Skeletal muscle tissue (tissue), 4 donors: Measurements from ENCODE around the gene LRRC74B. TPM values are rescaled to one million over a fixed set of nuclear protein-coding genes. Genes with fewer than 3 reads are reported as not detected.
"Not testable (repeated sequence)": the region's sequence is repeated elsewhere in the genome, so short reads cannot be mapped to it uniquely, and the experiment has no call there.

Source experiments
- H3K27ac ChIP-seq: one replicate; pipeline ENCODE4 v1.7.0; 2013; ENCODE audit warnings: mild to moderate bottlenecking, low read depth, low read length, inconsistent platforms
- H3K27me3 ChIP-seq, 3 donors: one replicate each; pipeline ENCODE4 v1.7.0; 2013; ENCODE audit warnings: low read length in 3 of 3; ENCODE audit not compliant: control insufficient read depth in 3 of 3, insufficient read depth in 3 of 3
- H3K36me3 ChIP-seq, 3 donors: one replicate each; pipeline ENCODE4 v1.7.0; 2013; ENCODE audit warnings: low read length in 3 of 3; ENCODE audit not compliant: control insufficient read depth in 3 of 3, insufficient read depth in 3 of 3
- H3K4me1 ChIP-seq, 3 donors: one replicate each; pipeline ENCODE4 v1.7.0; 2013; ENCODE audit warnings: low read length in 3 of 3, mild to moderate bottlenecking in 3 of 3; ENCODE audit not compliant: control insufficient read depth in 3 of 3, insufficient read depth in 3 of 3
- H3K4me3 ChIP-seq, 3 donors: one replicate each; pipeline ENCODE4 v1.7.0; 2013; ENCODE audit warnings: low read length in 3 of 3
- H3K9ac ChIP-seq, 3 donors: one replicate each; pipeline ENCODE4 v1.7.0; 2013; ENCODE audit warnings: low read length in 3 of 3, mild to moderate bottlenecking in 3 of 3, moderate library complexity in 2 of 3, low read depth in 1 of 3
- H3K9me3 ChIP-seq, 3 donors: one replicate each; pipeline ENCODE4 v1.7.0; 2013; ENCODE audit warnings: low read length in 3 of 3; ENCODE audit not compliant: control insufficient read depth in 3 of 3
- total RNA-seq: library from RNA; depleted of rRNA; stranded (reverse); fragments of >200 nt; gene quantifications from one replicate; pipeline ENCODE4 v1.2.3, GENCODE V29; 2014
- donor health status: Osteomylitis.

Gene LRRC74B
- total RNA-seq, 1 donor from 2014 or later = not detected

DNA sequence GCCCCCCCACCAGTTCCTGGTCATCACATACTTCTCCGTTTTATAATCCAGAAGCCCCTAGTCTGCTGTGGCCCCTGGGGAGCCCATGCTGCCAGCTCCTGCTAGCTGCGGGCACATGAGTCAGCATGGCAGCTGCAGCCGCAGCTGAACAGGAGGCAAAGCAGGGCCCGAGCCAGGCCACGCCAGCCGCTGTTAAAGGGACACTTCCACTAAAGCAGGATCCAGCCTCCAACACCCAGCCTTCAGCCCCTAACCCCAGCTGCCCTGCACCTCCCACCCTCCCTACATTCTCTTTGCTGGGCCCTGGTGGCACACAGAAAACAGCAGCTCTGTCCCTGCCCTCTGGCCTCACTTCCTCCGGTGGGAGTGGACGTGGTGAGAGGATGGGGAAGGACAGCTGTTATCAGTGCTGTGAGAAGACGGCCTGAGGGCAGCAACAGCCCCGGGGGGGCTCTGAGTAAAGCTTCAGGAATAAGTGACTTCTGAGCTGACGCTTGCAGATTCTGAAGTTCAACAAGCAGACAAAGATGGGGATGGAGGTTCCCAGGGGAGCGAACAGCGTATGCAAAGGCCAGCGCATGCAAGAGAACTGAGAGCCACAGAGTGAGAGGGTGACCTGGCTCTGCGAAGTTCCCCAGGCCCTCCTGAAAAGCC, 688 bp upstream of the LRRC74B start:
- H3K36me3 ChIP-seq = no peaks in the 10 kb centered on the region
- no peaks in the 10 kb centered on the region for H3K9me3 ChIP-seq
- H3K27ac ChIP-seq = peak overlapping the region; percentile 80
- H3K4me3 ChIP-seq = peak overlapping the region; percentile 64 to 83 (median 81)
- H3K9ac ChIP-seq = peak overlapping the region; percentile 52 to 81 (median 70)
- H3K4me1 ChIP-seq = peaks cover 16 to 32% (median 20%) of the 10 kb centered on the region in 3 donors
- H3K27me3 ChIP-seq = no peaks in the 10 kb centered on the region

DNA sequence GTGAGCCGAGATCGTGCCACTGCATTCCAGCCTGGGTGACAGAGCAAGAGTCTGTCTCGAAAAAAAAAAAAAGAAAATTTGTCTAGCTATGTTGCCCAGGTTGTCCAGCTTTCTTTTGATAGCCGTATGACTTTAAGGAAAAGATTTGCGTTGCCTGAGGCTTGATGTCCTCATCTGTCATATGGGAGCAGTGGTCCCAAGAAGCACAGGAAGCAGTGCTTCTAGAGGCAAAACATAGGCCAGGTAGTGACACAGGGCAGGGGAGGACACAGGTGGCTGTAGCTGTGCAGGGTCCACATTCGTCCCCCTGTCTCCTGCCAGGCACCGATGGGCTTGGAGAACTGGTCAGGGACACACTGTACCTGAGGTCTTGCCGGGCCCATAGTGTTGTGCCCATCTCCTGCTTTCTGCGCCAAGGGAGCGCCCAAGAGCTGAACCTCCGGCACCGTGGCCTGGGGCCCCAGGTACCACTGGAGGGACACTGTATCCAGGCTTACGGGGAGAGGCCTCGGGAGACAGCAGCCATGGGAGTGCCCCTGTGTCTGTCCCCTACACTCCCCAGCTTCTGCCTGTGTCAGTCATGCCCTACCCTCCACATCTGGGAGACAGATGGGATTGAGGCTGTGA, 1.4 kb downstream of the LRRC74B start:
- H3K27ac ChIP-seq = no peak overlapping the region
- no peak overlapping the region for H3K9ac ChIP-seq
- H3K4me1 ChIP-seq = peaks cover 16 to 32% (median 20%) of the 10 kb centered on the region in 3 donors
- H3K4me3 ChIP-seq = no peak overlapping the region
- H3K9me3 ChIP-seq = no peaks in the 10 kb centered on the region
- H3K36me3 ChIP-seq = no peaks in the 10 kb centered on the region
- no peaks in the 10 kb centered on the region for H3K27me3 ChIP-seq

DNA sequence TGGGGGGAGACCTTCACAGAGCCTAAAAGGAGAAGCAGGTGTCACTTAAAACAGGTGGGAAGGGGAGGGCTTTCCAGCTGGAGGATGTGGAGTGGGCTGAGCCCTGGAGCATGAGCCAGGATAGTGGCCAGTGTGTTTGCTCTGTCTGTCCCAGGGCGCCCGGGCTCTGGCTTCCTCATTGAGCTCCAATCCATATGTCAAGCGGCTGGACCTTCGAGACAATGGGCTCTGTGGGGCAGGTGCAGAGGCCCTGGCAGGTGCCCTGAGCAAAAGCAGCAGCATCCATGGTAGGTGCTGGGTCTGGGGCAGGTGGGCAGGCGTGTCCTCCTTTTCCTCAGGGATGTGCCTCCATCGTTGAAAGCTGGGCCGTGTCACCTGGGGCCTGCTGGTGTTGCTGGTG, 2.0 kb downstream of the LRRC74B start:
- H3K9me3 ChIP-seq = no peaks in the 10 kb centered on the region
- no peaks in the 10 kb centered on the region for H3K36me3 ChIP-seq
- peaks cover 16 to 31% (median 20%) of the 10 kb centered on the region in 3 donors for H3K4me1 ChIP-seq
- H3K27me3 ChIP-seq = peaks cover 0 to 1% (median 0%) of the 10 kb centered on the region in 3 donors
- no peak overlapping the region for H3K4me3 ChIP-seq
- no peak overlapping the region for H3K9ac ChIP-seq
- H3K27ac ChIP-seq = no peak overlapping the region

DNA sequence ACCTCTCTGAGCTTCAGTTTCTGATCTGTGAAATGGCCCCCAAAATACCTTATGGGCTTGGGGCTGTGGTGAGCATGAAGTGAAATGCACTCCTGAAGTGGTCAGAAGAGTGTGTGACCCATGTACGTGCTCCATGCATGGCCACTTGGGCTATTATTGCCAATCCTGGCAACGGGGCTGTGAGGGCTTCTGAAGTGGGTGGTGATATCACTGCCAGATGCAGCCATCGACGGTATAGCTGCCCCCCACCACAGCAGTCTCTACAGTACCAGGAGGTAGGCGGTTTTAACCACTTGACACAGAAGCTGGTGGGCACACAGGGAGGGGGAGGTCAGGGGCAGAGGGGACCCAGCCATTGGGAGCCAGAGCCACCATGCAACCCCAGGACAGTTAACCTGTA, 2.7 kb downstream of the LRRC74B start:
- H3K36me3 ChIP-seq, H3K4me3 ChIP-seq, H3K27me3 ChIP-seq, H3K27ac ChIP-seq, H3K9me3 ChIP-seq, H3K9ac ChIP-seq: not testable (repeated sequence)
- H3K4me1 ChIP-seq = peaks cover 13 to 24% (median 18%) of the 10 kb centered on the region in 3 donors

DNA sequence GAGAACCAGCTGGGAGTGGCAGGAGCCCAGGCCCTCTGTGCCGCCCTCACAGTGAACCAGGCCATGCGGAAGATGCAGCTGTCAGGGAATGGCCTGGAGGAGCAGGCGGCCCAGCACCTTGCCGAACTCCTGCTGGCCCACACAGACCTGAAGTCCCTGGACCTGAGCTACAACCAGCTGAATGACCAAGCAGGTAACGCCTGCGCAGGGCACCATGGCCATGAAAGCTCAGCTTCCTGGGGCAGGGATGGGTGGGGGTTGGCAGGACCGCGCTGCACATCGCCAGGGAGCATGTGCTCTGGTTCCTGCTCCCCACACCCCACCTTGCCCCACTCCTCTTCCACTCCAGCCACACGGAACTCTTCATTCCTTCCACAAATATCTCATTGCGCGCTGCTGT, 3.2 kb downstream of the LRRC74B start:
- H3K4me1 ChIP-seq = peaks cover 9 to 19% (median 13%) of the 10 kb centered on the region in 3 donors
- not testable (repeated sequence) for H3K9me3 ChIP-seq, H3K27ac ChIP-seq, H3K36me3 ChIP-seq, H3K9ac ChIP-seq, H3K4me3 ChIP-seq, H3K27me3 ChIP-seq

DNA sequence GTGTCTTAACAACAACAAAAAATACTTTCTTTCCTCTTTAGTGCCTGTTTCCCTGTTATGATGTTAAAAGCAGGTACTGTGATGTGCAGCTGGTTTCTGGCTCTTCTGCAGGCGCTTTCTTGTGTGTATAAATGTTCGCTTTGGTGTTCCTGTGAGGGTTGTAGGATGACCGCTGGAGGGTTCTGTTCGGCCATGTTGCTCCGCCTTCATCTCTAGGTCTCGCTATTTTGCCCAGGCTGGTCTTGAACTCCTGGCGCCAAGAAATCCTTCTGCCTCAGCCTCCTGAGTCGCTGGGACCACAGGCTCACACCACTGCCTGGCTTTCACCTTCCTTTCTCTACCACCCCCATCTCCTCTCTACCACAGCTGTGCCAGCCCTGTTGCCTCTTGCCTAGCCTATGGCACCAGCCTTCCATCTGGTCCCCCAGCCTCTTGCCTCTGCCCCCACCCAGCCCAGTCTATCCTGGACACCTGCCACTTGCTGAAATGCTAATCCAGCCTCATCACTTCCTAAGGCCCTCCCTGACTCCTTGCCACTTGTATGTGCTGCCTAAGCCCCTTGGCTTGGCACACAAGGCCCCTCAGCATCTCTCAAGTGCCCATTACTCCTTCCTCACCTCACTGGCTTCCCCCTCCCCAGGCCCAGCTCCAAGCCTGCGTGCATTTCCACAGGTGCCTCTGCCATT, 5.5 kb downstream of the LRRC74B start:
- no peaks in the 10 kb centered on the region for H3K36me3 ChIP-seq
- no peak overlapping the region for H3K4me3 ChIP-seq
- no peak overlapping the region for H3K27ac ChIP-seq
- H3K27me3 ChIP-seq = peaks cover 0 to 12% (median 12%) of the 10 kb centered on the region in 3 donors
- no peaks in the 10 kb centered on the region for H3K4me1 ChIP-seq
- no peak overlapping the region for H3K9ac ChIP-seq
- H3K9me3 ChIP-seq = no peaks in the 10 kb centered on the region

DNA sequence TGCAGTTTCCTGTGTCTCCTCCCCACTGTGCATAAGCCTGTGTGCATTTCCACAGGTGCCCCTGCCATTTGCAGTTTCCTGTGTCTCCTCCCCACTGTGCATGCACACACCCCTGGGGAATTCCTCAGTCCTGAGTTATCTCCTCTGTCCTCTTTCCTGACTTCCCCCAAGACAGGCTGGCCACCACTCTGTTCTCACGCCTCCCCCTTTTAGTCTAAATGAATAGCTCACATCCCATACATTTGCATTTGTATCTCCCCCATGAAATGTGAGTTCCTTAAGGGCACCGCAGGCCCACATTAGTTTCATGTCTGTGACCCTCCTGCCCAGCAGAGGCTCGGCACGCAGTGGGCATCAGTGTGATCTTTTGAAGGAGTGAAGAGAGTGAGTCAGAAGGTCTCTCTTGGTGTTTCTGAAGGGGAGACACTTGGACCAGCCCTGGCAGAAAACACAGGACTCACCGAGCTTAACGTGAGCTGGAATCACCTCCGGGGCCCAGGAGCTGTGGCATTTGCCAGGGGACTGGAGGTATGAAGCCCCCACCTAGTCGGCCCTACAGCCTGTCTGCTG, 6.2 kb downstream of the LRRC74B start:
- H3K36me3 ChIP-seq = no peaks in the 10 kb centered on the region

DNA sequence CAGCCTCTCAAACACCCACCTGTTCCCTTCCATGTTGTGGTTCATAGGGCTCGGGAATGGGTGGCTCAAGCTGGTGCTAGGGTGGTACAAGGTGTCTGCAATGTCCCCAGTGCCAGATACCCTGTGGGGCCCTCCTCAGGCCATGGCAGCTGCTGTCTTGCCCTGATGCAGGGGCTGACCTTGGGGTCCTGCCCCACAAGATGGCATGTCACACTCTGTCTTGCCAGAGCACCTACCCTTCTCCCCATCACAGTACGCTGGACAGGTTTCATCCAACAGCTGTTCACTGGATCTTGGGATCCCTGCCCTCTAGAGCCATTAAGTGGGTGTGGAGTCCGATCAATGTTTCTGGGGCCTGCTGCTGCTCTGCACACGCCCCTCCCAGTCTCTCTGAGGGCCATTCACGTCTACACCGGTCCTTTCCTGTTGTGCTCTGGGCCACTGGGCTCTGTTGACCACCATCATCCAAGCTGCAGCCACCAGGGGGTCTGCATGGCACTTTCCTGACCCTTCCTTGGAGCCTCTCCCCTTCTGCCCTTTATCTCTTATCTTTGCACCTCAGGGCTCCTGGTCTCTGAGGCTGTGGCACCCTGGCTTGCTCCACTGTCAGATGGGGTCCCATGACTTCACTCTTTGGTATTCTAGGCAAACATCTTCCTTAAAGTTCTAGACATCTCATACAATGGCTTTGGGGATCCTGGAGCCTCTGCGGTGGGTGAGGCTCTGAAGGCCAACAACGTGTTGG, 7.1 kb downstream of the LRRC74B start:
- Histone ChIP-seq H3K27me3 (peaks cover 7 to 17% (median 12%) of the 10 kb centered on the region in 3 donors), H3K9me3 (no peaks in the 10 kb centered on the region), H3K9ac (no peak overlapping the region), H3K36me3 (no peaks in the 10 kb centered on the region), H3K4me1 (no peaks in the 10 kb centered on the region), H3K4me3 (no peak overlapping the region), H3K27ac (no peak overlapping the region)

More for the DNA sequence above, 6.2 kb downstream of the LRRC74B start:
- Histone ChIP-seq H3K27me3 (peaks cover 4 to 17% (median 12%) of the 10 kb centered on the region in 3 donors), H3K27ac (no peak overlapping the region), H3K4me1 (no peaks in the 10 kb centered on the region), H3K4me3 (no peak overlapping the region), H3K9me3 (no peaks in the 10 kb centered on the region), H3K9ac (no peak overlapping the region)

DNA sequence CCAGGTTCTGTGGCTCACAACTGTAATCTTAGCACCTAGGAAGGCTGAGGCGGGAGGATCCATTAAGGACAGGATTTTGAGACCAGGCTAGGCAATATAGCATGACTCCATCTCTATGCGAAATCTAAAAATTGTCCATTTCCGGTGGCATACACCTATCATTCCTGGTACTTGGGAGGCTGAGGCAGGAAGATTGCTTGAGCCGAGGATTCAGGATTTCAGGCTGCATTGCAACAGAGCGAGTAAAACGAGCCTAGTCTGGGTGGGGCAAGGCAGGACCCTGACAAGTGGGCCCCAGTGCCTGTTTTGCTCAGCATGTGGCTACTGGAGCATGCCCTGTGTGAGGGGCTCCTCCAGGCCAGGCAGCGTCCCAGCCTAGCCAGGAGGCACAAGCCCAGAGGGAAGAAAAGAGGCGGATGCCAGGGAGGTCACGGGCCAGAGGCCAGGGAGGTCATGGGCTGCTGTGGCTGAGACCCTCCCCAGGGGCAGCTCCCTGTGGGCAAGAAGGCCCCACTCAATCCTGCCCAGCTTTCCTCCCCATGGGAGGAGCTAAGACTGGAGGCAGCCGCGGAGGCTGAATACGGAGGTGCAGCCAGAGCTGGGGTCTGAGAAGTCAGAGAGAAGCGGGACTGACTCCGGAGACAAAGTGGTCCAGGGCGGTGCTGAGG, 8.4 kb downstream of the LRRC74B start:
- Histone ChIP-seq H3K4me3 (no peak overlapping the region), H3K9me3 (no peaks in the 10 kb centered on the region), H3K4me1 (no peaks in the 10 kb centered on the region), H3K36me3 (no peaks in the 10 kb centered on the region), H3K27ac (no peak overlapping the region), H3K27me3 (peaks cover 7 to 17% (median 12%) of the 10 kb centered on the region in 3 donors), H3K9ac (no peak overlapping the region)
